G401 (cell line): ENCODE measurements around the gene RAB14. TPM values are rescaled to one million over a fixed set of nuclear protein-coding genes. Genes with fewer than 3 reads are reported as not detected.
"Not testable (repeated sequence)": the region's sequence is repeated elsewhere in the genome, so short reads cannot be mapped to it uniquely, and the experiment has no call there.

Source experiments
- DNase-seq: peaks from one replicate; pipeline ENCODE4 v3.0.0-alpha.2; 2015; ENCODE audit warnings: low spot score
- in situ Hi-C: cut with HindIII; loops from 2 replicates; pipeline ENCODE4 v1.10.0; 2016; ENCODE audit warnings: low sequenced_read_pairs, mixed read lengths
- total RNA-seq: library from RNA; depleted of rRNA; stranded (reverse); fragments of >200 nt; shearing (Covaris generic); gene quantifications from 2 replicates; pipeline ENCODE4 v1.2.3, GENCODE V29; 2014

Gene RAB14
- total RNA-seq, 1 experiment from 2014 or later: 32.8 TPM

GRCh38 chr9:121172726-121173487 lies 28.8 kb downstream of the RAB14 start:
- in situ Hi-C loops: no loop called here
- DNase-seq: no peak

GRCh38 chr9:121171236-121171635 lies 30.4 kb downstream of the RAB14 start:
- DNase-seq: no peak
- in situ Hi-C loops: no loop called here

- in situ Hi-C loops: no loop called here
- DNase-seq: no peak
Observed at GRCh38 chr9:121169094-121169601, 32.5 kb downstream of the RAB14 start.

- in situ Hi-C loops: no loop called here
- no peak for DNase-seq
Observed at GRCh38 chr9:121168052-121168451, 33.6 kb downstream of the RAB14 start.

- in situ Hi-C loops: no loop called here
- no peak for DNase-seq
Observed at GRCh38 chr9:121160025-121160424, 41.6 kb downstream of the RAB14 start.

- DNase-seq: no peak
- in situ Hi-C loops: no loop called here
Observed at GRCh38 chr9:121157939-121158338, 43.7 kb downstream of the RAB14 start.

GRCh38 chr9:121156263-121156731 lies 45.4 kb downstream of the RAB14 start:
- DNase-seq: no peak
- in situ Hi-C loops: no loop called here

GRCh38 chr9:121154782-121155181 lies 46.9 kb downstream of the RAB14 start:
- no peak for DNase-seq
- in situ Hi-C loops: no loop called here

GRCh38 chr9:121153642-121154041 lies 48.0 kb downstream of the RAB14 start:
- in situ Hi-C loops: no loop called here
- DNase-seq: no peak

DNA sequence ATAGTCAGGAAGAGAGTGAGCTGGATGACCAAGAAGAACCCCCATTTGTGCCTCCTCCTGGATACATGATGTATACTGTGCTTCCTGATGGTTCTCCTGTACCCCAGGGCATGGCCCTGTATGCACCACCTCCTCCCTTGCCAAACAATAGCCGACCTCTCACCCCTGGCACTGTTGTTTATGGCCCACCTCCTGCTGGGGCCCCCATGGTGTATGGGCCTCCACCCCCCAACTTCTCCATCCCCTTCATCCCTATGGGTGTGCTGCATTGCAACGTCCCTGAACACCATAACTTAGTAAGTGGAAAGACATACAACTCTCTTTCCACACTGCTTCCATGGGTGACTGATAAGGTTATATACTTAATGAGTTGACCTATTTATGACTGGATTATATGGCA lies 51.5 kb downstream of the RAB14 start:
- DNase-seq: no peak
- in situ Hi-C loops: no loop called here

GRCh38 chr9:121144482-121144881 lies 57.2 kb downstream of the RAB14 start:
- in situ Hi-C loops: no loop called here
- DNase-seq: no peak

GRCh38 chr9:121143771-121144170 lies 57.9 kb downstream of the RAB14 start:
- in situ Hi-C loops: no loop called here
- DNase-seq: no peak

DNA sequence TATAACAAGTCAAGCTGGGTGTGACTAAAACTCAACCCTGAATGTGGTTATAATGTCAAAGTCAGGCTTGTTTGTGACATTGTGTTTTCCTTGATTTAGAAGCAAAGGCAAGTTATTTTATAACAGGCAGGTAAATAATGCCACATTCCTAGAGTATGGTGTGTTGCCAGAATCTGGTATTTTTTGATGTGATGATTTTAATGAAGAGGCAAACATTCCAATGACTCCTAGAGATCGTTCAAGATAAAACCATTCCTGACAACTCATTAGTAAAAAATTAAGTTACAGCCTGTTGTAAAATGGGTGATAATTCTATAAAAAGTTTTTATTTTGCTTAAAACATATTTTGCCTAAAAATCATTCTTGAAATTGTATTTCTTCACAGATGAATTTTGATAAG lies 60.0 kb downstream of the RAB14 start:
- DNase-seq: no peak
- in situ Hi-C loops: no loop called here

DNA sequence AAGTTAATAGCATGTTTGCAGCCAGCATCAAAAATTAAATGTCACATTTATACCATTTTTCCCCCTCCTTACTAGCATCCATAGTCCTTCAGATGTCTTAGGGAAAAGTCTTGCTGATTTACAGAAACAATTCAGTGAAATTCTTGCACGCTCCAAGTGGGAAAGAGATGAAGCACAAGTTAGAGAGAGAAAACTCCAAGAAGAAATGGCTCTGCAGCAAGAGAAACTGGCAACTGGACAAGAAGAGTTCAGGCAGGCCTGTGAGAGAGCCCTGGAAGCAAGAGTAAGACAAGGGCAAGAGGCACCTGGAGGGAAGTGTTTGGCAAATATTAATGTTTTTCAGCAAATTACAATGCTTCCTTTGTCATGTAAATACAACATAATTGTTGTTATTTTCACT lies 60.4 kb downstream of the RAB14 start:
- no peak for DNase-seq

GRCh38 chr9:121140162-121140561 lies 61.5 kb downstream of the RAB14 start:
- in situ Hi-C loops: no loop called here
- no peak for DNase-seq

More for the DNA sequence above, 60.4 kb downstream of the RAB14 start:
- in situ Hi-C loops: no loop called here

DNA sequence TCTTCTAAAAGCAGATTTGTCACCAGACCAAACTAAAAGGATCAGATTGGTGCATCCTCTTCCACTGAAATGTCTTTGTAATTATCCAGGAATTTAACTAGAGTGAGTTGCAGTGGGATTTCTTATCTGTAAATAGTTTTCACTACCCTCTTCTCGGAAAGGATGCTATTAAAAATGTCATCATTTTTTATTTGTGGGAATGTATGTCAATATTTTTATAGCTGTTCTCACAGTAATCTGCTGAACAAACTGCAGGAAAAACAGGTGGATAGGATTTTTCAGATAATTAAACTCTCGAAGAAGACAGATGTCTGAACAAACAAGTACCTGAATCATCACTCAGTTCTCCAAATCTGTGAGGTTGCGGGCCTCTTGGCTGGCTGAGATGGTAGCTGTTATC lies 62.7 kb downstream of the RAB14 start:
- in situ Hi-C loops: no loop called here
- DNase-seq: no peak

DNA sequence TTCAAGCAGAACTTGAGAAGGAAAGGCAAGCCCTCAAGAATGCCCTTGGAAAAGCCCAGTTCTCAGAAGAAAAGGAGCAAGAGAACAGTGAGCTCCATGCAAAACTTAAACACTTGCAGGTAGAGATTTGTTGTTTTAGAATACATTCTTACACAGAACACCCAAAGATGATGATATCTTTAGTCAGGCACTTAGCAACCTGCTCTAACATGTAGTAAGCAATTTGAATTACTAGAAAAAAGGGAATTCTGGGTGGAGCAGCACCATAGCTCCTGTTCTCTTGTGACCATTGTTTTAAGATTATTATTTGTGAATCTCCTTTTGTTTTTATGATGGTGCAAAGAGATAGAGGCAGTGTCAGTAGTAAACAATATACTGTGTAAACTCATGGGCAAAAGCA lies 63.1 kb downstream of the RAB14 start:
- in situ Hi-C loops: no loop called here
- no peak for DNase-seq

- in situ Hi-C loops: no loop called here
- DNase-seq: no peak
Observed at GRCh38 chr9:121135642-121136041, 66.0 kb downstream of the RAB14 start.

DNA sequence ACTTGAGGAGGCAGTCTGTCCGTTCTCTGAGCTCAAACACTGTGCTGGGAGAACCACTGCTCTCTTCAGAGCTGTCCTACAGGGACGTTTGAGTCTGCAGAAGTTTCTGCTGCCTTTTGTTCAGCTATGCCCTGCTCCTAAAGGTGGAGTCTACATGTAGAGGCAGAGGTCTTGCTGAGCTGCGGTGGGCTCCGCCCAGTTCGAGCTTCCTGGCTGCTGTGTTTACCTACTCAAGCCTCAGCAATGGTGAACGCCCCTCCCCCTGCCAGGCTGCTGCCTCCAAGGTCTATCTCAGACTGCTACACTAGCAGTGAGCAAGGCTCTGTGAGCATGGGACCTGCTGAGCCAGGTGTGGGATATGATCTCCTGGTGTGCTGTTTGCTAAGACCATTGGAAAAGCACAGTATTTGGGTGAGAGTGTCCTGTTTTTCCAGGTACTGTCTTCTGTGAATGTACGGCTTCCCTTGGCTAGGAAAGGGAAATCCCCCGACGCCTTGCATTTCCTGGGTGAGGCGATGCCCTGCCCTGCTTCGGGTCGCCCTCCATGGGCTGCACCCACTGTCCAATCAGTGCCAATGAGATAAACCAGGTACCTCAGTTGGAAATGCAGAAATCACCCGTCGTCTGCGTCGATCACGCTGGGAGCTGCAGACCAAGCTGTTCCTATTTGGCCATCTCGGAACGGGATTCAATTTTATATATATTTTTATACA lies 68.4 kb downstream of the RAB14 start:
- DNase-seq: no peak
- in situ Hi-C loops: no loop called here

- DNase-seq, in situ Hi-C loops: not testable (repeated sequence)
Observed at GRCh38 chr9:121129384-121129783, 72.3 kb downstream of the RAB14 start.
